A673 (cell line): ENCODE measurements around the gene MEOX2.

Experiments used
- CTCF ChIP-seq: fragments of 300-800, 200-600 bp; sonication (generic); conservative IDR thresholded peaks from 2 replicates; pipeline ENCODE4 v1.5.1; 2017; ENCODE audit warnings: low read depth, mild to moderate bottlenecking, antibody characterized with exemption, low read length, moderate library complexity, mixed read lengths
- EZH2 ChIP-seq: fragments of 200-600 bp; sonication (generic); IDR thresholded peaks from 2 replicates; pipeline ENCODE4 v1.6.1; 2017; ENCODE audit warnings: borderline replicate concordance, low read depth, mild to moderate bottlenecking, mixed read lengths, antibody characterized with exemption, low read length; ENCODE audit not compliant: poor library complexity, severe bottlenecking

GRCh38 chr7:15618275-15618674 is 68.2 kb downstream of the MEOX2 start:
- TF ChIP-seq CTCF = no peak
- no peak for TF ChIP-seq EZH2
